Liver (tissue), 9 donors: ENCODE data around the gene TRMT44. TPM values are rescaled to one million over a fixed set of nuclear protein-coding genes. Genes with fewer than 3 reads are reported as not detected.

Source experiments
- DNase-seq: peaks from one replicate; pipeline ENCODE4 v3.0.0-alpha.2; 2017; ENCODE audit warnings: low spot score
- H3K27ac ChIP-seq, 2 donors: one replicate each; pipeline ENCODE4 v1.7.0; 2013; ENCODE audit warnings: inconsistent platforms in 2 of 2, low read length in 2 of 2, control low read depth in 1 of 2, low read depth in 1 of 2, mild to moderate bottlenecking in 1 of 2
- H3K27me3 ChIP-seq, 4 donors: one replicate each; pipeline versions ENCODE4 v1.6.1 to v1.7.0; 2013; ENCODE audit warnings: low read length in 3 of 4, inconsistent platforms in 1 of 4, mild to moderate bottlenecking in 1 of 4, moderate library complexity in 1 of 4; ENCODE audit not compliant: control insufficient read depth in 4 of 4, insufficient read depth in 4 of 4
- H3K36me3 ChIP-seq, 4 donors: one replicate each; pipeline versions ENCODE4 v1.6.1 to v1.7.0; 2013; ENCODE audit warnings: low read length in 3 of 4, mild to moderate bottlenecking in 3 of 4, low read depth in 1 of 4, moderate library complexity in 1 of 4; ENCODE audit not compliant: control insufficient read depth in 4 of 4, insufficient read depth in 3 of 4
- H3K4me1 ChIP-seq, 4 donors: one replicate each; pipeline versions ENCODE4 v1.6.1 to v1.7.0; 2013; ENCODE audit warnings: low read length in 3 of 4, mild to moderate bottlenecking in 3 of 4, moderate library complexity in 1 of 4; ENCODE audit not compliant: control insufficient read depth in 4 of 4, insufficient read depth in 4 of 4
- H3K4me3 ChIP-seq, 3 donors: one replicate each; pipeline versions ENCODE4 v1.6.1 to v1.7.0; 2013; ENCODE audit warnings: low read length in 3 of 3, control low read depth in 1 of 3, low read depth in 1 of 3, mild to moderate bottlenecking in 1 of 3
- H3K9ac ChIP-seq, 2 donors: one replicate each; pipeline ENCODE4 v1.7.0; 2013; ENCODE audit warnings: low read length in 2 of 2, mild to moderate bottlenecking in 2 of 2, moderate library complexity in 2 of 2, control low read depth in 1 of 2, low read depth in 1 of 2
- H3K9me3 ChIP-seq, 4 donors: one replicate each; pipeline versions ENCODE4 v1.6.1 to v1.7.0; 2013; ENCODE audit warnings: low read length in 3 of 4; ENCODE audit not compliant: control insufficient read depth in 4 of 4
- GABPA ChIP-seq, 2 donors: IDR thresholded peaks in 1 of 2; conservative IDR thresholded peaks in 1 of 2; 2 replicates each; pipeline ENCODE4 v1.6.1; 2016; ENCODE audit warnings: antibody characterized with exemption in 2 of 2, mild to moderate bottlenecking in 1 of 2, moderate library complexity in 1 of 2
- HNF4G ChIP-seq: IDR thresholded peaks from 2 replicates; pipeline ENCODE4 v1.6.1; 2016; ENCODE audit warnings: antibody characterized with exemption
- JUND ChIP-seq, 2 donors: IDR thresholded peaks; 2 replicates each; pipeline ENCODE4 v1.6.1; 2016; ENCODE audit warnings: antibody characterized with exemption in 2 of 2
- RAD21 ChIP-seq, 2 donors: IDR thresholded peaks; 2 replicates each; pipeline ENCODE4 v1.6.1; 2016; ENCODE audit warnings: antibody characterized with exemption in 2 of 2, mild to moderate bottlenecking in 2 of 2
- TAF1 ChIP-seq: conservative IDR thresholded peaks from 2 replicates; pipeline ENCODE4 v1.6.1; 2016; ENCODE audit warnings: antibody characterized with exemption, mild to moderate bottlenecking
- YY1 ChIP-seq: IDR thresholded peaks from 2 replicates; pipeline ENCODE4 v1.6.1; 2016; ENCODE audit warnings: antibody characterized with exemption, mild to moderate bottlenecking
- WGBS: extraction: QIAGEN DNeasy Blood & Tissue Kit; methylation state at CpG from one replicate; pipeline ENCODE4 v1.1.7; 2013; 5-methylcytosine and 5-hydroxymethylcytosine counted together
- polyA plus RNA-seq, 2 donors: library from polyadenylated mRNA; stranded (reverse) in 1 of 2; unstranded in 1 of 2; fragments of 200-250 nt in 1 of 2; fragments of >200 nt in 1 of 2; fragmentation: Nextera tagmentation in 1 of 2; extraction: Ambion mirVana in 1 of 2; gene quantifications; one replicate each; pipeline versions ENCODE4 v1.2.1 to v1.2.3, GENCODE V29; 2013 to 2015
- total RNA-seq, 2 donors: library from RNA; depleted of rRNA; stranded (reverse); fragments of >200 nt; gene quantifications; one replicate each; pipeline ENCODE4 v1.2.3, GENCODE V29; 2014
- TF ChIP-seq, protein P1 (sequence below): IDR thresholded peaks from 2 replicates; pipeline ENCODE4 v1.6.1; 2016; ENCODE audit warnings: antibody characterized with exemption, mild to moderate bottlenecking
- TF ChIP-seq, protein P2 (sequence below): IDR thresholded peaks from 2 replicates; pipeline ENCODE4 v1.6.1; 2016; ENCODE audit warnings: antibody characterized with exemption
- TF ChIP-seq, protein P3 (sequence below): fragments of 150-350 bp; IDR thresholded peaks from 2 replicates; pipeline ENCODE4 v1.5.1; 2017; ENCODE audit warnings: improper control_type of control experiment, low read depth, low read length; ENCODE audit not compliant: missing input control
- TF ChIP-seq, protein P4 (sequence below): IDR thresholded peaks from 2 replicates; pipeline ENCODE4 v1.6.1; 2016; ENCODE audit warnings: antibody characterized with exemption
- donor health status: healthy.
- donor health status: healthy.
- donor health status: healthy.
- donor health status: healthy.
- donor health status: healthy.

TRMT44 gene
- total and polyA plus RNA-seq, 4 donors, result 3.0 to 16.0 (median 5.7) TPM

DNA sequence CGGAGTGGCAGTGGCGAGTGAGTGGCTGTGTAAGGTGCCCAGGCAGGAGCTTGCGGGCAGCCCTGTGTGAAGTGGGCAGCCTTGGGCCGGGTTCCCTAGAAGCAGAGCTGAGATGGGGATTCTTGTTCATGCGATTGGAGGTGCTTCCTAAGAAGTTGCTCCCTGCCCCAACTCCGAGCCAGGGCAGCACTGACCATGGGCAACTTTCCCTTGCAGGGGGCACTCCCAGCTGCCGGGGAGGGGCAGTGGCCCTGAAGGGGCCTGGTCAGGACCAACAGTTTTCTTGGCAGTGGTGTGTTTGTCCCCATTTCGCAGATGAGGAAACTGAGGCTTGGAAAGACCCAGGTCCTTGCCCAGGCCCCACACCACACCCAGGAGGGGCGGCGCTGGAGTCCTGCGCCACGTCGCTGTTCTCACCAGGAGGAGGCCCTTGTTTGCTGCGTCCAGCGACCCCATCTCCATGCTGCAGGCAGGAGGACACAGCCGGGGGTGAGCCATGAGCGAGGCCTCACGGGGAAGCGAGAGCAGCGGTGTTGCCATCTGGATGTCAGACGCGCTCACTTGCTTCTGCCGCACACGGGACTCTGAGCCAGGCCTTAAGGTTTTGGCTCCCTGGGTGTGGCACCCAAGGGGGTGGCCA lies 68.9 kb downstream of the TRMT44 start:
- TF ChIP-seq RAD21 (IDR thresholded peaks at IDR 0.05) (no peak), JUND (IDR thresholded peaks at IDR 0.05) (no peak), HNF4G (no peak), YY1 (no peak)
- TF ChIP-seq, protein P1, sequence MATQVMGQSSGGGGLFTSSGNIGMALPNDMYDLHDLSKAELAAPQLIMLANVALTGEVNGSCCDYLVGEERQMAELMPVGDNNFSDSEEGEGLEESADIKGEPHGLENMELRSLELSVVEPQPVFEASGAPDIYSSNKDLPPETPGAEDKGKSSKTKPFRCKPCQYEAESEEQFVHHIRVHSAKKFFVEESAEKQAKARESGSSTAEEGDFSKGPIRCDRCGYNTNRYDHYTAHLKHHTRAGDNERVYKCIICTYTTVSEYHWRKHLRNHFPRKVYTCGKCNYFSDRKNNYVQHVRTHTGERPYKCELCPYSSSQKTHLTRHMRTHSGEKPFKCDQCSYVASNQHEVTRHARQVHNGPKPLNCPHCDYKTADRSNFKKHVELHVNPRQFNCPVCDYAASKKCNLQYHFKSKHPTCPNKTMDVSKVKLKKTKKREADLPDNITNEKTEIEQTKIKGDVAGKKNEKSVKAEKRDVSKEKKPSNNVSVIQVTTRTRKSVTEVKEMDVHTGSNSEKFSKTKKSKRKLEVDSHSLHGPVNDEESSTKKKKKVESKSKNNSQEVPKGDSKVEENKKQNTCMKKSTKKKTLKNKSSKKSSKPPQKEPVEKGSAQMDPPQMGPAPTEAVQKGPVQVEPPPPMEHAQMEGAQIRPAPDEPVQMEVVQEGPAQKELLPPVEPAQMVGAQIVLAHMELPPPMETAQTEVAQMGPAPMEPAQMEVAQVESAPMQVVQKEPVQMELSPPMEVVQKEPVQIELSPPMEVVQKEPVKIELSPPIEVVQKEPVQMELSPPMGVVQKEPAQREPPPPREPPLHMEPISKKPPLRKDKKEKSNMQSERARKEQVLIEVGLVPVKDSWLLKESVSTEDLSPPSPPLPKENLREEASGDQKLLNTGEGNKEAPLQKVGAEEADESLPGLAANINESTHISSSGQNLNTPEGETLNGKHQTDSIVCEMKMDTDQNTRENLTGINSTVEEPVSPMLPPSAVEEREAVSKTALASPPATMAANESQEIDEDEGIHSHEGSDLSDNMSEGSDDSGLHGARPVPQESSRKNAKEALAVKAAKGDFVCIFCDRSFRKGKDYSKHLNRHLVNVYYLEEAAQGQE, result no peak
- H3K36me3 ChIP-seq, result no peaks in the 10 kb centered on the region
- no peaks in the 10 kb centered on the region for H3K9me3 ChIP-seq
- no peak overlapping the region for H3K27ac ChIP-seq
- DNase-seq, result no peak
- H3K9ac ChIP-seq, result no peak overlapping the region
- 95% methylated on average over 24 of the region's 24 CpGs for WGBS
- H3K4me3 ChIP-seq, result no peak overlapping the region
- no peaks in the 10 kb centered on the region for H3K27me3 ChIP-seq
- no peaks in the 10 kb centered on the region for H3K4me1 ChIP-seq

DNA sequence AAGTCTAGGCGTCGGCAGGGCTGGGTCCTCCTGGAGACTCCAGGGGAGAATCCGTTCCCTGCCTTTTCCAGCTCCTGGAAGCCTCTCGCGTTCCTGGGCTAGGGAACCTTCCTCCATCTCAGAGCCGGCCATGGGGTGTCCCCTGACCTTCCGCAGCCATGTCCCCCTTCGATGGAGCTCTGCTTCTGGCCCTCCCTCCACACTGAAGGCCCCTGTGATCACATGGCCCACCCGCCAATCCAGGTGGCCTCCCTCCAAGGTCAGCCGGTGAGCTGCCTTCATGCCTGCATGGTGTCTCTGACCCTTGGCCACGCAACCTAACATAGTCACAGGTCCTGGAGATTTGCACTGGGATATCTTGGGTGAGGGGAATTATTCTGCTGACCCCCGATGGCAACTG lies 69.6 kb downstream of the TRMT44 start:
- no peak overlapping the region for H3K9ac ChIP-seq
- H3K4me3 ChIP-seq, result no peak overlapping the region
- H3K27me3 ChIP-seq, result no peaks in the 10 kb centered on the region
- no peaks in the 10 kb centered on the region for H3K36me3 ChIP-seq
- H3K9me3 ChIP-seq, result no peaks in the 10 kb centered on the region
- H3K4me1 ChIP-seq, result no peaks in the 10 kb centered on the region
- H3K27ac ChIP-seq, result no peak overlapping the region
- TF ChIP-seq, protein P1, result no peak
- TF ChIP-seq JUND (IDR thresholded peaks at IDR 0.05), result no peak
- TF ChIP-seq, protein P2, sequence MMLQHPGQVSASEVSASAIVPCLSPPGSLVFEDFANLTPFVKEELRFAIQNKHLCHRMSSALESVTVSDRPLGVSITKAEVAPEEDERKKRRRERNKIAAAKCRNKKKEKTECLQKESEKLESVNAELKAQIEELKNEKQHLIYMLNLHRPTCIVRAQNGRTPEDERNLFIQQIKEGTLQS, result no peak
- no peak for TF ChIP-seq YY1
- TF ChIP-seq, protein P3, sequence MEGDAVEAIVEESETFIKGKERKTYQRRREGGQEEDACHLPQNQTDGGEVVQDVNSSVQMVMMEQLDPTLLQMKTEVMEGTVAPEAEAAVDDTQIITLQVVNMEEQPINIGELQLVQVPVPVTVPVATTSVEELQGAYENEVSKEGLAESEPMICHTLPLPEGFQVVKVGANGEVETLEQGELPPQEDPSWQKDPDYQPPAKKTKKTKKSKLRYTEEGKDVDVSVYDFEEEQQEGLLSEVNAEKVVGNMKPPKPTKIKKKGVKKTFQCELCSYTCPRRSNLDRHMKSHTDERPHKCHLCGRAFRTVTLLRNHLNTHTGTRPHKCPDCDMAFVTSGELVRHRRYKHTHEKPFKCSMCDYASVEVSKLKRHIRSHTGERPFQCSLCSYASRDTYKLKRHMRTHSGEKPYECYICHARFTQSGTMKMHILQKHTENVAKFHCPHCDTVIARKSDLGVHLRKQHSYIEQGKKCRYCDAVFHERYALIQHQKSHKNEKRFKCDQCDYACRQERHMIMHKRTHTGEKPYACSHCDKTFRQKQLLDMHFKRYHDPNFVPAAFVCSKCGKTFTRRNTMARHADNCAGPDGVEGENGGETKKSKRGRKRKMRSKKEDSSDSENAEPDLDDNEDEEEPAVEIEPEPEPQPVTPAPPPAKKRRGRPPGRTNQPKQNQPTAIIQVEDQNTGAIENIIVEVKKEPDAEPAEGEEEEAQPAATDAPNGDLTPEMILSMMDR, result no peak
- TF ChIP-seq GABPA (IDR thresholded peaks at IDR 0.05 in 1 of 2, conservative IDR thresholded peaks at IDR 0.05 in 1 of 2), result no peak
- no peak for TF ChIP-seq TAF1
- TF ChIP-seq, protein P4, sequence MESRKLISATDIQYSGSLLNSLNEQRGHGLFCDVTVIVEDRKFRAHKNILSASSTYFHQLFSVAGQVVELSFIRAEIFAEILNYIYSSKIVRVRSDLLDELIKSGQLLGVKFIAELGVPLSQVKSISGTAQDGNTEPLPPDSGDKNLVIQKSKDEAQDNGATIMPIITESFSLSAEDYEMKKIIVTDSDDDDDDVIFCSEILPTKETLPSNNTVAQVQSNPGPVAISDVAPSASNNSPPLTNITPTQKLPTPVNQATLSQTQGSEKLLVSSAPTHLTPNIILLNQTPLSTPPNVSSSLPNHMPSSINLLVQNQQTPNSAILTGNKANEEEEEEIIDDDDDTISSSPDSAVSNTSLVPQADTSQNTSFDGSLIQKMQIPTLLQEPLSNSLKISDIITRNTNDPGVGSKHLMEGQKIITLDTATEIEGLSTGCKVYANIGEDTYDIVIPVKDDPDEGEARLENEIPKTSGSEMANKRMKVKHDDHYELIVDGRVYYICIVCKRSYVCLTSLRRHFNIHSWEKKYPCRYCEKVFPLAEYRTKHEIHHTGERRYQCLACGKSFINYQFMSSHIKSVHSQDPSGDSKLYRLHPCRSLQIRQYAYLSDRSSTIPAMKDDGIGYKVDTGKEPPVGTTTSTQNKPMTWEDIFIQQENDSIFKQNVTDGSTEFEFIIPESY, result no peak
- WGBS, result 91% methylated on average over 12 of the region's 12 CpGs
- DNase-seq, result no peak
